GF-D8 (cell line): ENCODE results near the gene OR2Y1.
"Not testable (repeated sequence)": the region's sequence is repeated elsewhere in the genome, so short reads cannot be mapped to it uniquely, and the experiment has no call there.

Source experiments
- DNase-seq: peaks from one replicate; lab custom pipeline; 2025; lab: John Stamatoyannopoulos, UW

The OR2Y1 gene, protein sequence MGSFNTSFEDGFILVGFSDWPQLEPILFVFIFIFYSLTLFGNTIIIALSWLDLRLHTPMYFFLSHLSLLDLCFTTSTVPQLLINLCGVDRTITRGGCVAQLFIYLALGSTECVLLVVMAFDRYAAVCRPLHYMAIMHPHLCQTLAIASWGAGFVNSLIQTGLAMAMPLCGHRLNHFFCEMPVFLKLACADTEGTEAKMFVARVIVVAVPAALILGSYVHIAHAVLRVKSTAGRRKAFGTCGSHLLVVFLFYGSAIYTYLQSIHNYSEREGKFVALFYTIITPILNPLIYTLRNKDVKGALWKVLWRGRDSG

DNA sequence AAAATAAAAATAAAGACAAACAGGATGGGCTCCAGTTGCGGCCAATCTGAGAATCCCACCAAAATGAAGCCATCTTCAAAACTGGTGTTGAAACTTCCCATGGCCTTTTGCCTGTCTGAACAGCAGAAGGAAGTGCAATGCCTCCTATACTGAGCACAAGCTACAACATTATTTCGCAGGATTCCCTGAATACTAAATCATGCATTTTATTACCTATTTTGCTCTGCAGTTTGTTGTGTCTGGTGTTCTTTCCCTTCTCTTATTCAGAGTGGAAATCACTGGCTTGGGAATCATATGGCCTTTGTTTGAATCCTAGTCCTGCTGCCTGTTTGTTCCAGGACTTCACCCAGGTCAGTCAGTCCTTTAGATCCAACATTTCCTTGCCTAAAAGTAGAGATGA, at the start of gene OR2Y1:
Gene OR2Y1 (minus strand): TSS at position 101 of the 400 bp plus-strand sequence. CDS start 0 bp downstream, at position 101.
- DNase-seq = no peak

- not testable (repeated sequence) for DNase-seq
Measured at GRCh38 chr5:180788651-180789410, 49.0 kb upstream of the OR2Y1 start.

DNA sequence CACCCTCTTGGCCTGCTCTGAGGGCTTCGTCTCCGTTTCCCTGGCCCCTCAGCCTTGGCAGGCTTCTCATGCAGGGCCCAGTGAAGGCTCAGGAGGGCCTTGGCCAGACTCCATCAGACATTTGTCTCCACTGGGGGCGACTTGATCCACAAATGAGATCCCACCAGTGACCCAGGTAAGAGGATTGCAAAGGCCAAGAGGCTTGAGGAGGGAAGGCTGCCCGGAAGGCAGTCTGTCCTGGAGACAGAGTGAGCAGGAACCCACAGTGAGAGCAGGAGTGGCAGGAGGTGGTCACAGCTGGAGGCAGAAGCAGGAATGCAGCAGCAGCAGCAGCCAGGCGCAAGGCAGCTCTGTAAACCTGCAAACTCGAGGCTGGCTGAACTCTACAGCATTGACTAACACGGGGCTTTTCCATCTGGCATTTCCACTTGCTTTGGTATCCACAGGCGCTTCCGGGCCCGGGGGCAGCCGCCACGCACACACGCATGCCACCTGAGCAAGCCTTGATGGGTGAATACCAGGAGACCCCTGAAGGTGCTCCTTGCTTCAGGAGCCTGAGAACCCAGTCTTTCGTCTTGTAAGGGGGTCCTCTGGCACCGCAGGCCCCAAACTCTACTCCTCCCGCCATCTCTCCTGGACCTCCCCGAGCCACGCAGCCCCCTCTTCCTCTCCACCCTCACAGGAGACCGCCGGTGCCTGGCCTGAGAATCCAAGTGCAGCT, 48.0 kb upstream of the OR2Y1 start:
- no peak for DNase-seq

DNA sequence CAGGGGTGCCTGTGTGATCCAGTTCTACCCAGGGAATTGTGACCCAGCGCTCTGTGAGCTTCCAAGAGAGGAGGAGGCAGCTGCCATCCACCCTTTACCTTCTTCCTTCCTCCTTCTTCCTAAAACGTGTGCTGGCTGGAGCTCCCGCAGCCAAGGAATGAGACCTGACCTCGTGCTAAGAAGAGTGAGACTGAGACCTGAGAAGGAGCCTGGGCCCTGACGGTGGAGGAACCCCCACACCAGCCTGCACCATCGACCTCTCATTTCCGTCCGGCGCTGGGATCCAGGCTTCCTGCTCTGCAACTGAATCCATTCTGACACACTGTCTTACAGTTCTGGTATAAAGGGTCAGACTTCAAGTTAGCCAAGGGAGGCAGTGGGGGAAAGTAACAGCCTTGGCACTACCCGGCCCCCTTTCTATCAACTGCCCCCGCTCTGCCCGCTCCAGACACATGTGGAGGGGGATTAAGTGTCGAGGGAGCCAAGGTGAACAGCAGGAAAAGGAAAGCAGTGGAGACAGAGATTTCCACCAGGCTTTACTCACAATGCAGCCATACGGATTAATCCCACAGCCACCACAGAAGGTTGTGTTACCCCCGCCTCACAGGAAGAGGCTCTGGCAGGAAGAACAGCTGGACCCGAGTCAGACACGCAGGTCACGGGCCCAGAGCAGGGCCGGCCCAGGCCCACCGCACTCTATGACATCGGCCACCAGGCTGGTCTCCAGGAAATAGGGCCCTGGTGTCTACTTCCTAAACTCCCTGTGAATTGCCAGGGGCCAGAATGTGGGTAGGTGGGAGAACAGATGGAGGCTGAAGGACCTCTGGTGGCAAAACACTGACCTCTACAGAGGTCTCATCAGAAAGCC, 46.9 kb upstream of the OR2Y1 start:
- DNase-seq = no peak

GRCh38 chr5:180785794-180786221, 46.0 kb upstream of the OR2Y1 start:
- no peak for DNase-seq

DNA sequence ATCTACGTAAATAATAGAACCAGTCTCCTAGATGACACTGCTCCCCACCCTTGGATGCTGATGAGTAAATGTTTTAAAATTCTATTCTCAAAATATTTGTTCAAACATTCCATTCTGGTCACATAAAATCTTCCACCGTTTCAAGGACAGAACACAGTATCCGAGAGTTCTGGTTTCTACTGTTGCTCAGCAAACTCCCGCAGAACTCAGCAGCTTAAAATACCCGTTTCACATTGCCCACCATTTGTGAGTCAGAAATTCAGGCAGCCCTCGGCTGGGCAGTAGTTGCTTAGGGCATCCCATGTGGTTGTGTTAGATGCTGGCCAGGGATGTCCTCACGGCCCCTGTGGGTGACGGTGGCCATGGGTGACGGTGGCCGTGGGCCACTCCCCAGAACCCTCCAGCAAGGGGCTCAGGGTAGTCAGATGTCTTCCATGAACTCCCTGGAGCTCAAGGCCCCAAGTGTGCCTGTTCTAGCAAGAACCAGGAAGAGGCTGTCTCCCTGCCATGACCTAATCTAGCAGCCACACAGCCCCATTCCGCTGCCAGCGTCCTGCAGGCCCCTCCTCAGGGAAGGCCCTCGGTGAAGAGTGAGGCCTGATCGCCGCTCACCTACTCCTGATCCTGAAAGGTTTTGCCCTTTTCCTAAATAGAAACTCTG, 45.4 kb upstream of the OR2Y1 start:
- no peak for DNase-seq

GRCh38 chr5:180784497-180785097, 44.7 kb upstream of the OR2Y1 start:
- DNase-seq = peak; percentile 49

DNA sequence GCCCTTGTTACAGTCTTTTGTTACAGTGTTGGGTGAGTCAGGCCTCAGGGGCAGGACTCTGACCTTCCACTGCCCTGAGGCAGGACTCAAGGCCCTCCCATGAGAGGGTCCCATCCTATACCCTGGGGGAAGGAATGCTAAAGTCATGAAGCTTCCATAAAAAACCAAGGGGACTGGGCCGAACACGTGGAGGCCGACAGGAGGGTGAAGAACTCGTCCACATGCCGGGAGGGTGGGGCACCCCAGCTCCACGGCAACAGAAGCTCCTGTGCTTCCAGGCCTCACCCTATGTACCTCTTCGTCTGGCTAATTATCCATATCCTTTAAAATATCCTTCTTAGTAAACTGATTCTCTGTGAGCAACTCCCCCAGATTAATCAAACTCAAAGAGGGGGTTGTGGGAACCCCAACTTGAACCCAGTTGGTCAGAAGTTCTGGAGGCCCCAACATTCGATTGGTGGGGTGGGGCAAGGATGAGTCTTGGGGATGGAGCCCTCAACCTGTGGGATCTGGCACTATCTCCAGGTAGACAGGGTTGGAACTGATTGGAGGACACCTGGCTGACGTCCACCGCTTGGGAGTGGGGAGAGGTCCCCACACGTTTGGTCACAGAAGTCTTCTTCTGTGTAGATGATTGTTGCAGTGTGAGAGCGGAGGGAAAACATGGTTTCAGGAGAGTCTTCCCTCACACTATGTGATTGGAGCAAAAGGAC, 43.6 kb upstream of the OR2Y1 start:
- no peak for DNase-seq

DNA sequence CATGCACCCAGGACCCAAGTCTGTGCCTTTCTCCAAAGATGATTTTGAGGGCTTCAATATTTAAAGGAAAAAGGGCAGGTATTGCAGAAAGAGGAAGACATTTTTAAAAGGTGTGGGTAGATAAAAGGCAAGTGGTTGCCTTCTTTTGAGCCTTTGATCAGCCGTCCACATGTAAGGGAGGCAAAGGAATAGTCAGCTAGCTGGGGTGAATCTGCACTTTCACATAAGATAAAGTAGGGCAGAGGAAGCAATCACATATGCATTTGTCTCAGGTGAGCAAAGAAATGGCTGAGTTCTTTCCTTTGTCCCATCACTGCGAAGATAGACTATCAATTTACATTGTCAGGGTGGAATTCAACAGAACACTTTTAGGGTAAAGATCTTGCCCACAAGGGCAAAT, 42.9 kb upstream of the OR2Y1 start:
- DNase-seq = no peak

GRCh38 chr5:180781900-180782326, 42.1 kb upstream of the OR2Y1 start:
- not testable (repeated sequence) for DNase-seq

DNA sequence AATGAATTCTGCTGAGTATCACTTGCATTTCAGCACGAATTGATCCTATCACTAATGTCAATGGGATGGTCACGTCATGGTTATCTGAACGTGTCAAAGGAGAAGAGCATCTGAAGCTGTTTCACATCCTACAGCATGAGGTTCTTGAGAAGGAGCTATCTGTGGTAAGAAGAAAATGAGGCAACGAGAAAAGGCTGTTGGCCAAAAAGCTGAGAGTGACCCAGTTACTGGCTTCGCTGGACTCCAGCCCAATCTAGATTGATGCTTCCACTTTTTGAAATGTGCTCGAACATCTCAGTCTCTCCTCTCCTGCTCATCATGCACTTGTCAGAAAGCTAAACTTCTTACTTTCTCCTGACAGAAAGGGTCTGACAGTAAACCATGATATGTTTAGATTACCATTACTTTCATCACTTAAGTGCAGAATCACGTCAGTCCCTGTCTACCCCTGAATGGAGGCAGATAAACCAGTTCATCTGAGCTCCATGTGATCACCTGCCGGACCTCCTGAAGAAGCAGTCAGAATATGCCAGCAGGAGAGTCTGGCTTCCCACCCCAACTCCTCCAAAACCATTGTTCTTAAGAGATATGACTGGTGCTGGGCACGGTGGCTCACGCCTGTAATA, 40.2 kb upstream of the OR2Y1 start:
- no peak for DNase-seq

- DNase-seq = no peak
Measured at GRCh38 chr5:180777475-180777874, 37.6 kb upstream of the OR2Y1 start.

- DNase-seq = no peak
Measured at GRCh38 chr5:180776376-180776775, 36.5 kb upstream of the OR2Y1 start.

- DNase-seq = no peak
Measured at GRCh38 chr5:180775624-180776023, 35.8 kb upstream of the OR2Y1 start.

- no peak for DNase-seq
Measured at GRCh38 chr5:180771839-180772238, 32.0 kb upstream of the OR2Y1 start.

DNA sequence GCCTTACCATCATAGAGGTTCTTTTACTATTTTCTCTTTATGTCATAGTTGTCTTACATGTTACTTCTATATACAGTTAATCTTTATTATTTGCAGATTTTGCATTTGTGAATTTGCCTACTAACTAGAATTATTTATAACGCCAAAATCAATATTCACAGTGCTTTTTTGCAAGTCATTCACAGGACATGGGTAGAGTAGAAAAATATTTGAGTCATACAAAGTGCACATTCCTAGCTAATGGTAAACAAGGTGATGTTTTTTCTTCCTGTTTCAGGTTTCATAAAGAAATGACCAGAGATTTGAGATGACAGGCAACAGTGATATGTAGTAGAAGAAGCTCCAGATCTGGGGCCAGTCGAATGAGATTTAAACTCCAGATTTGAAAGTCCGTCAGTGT, 30.0 kb upstream of the OR2Y1 start:
- no peak for DNase-seq

GRCh38 chr5:180755601-180756000, 15.7 kb upstream of the OR2Y1 start:
- no peak for DNase-seq

- no peak for DNase-seq
Measured at GRCh38 chr5:180744253-180744652, 4.4 kb upstream of the OR2Y1 start.

GRCh38 chr5:180742727-180743126, 2.9 kb upstream of the OR2Y1 start:
- DNase-seq = no peak

GRCh38 chr5:180740953-180741352, 1.1 kb upstream of the OR2Y1 start:
- not testable (repeated sequence) for DNase-seq
